Activated B cell treated with CpG ODN at 0.5 μM for 24 hours (primary cell): ENCODE results near the gene KIF7. TPM values are rescaled to one million over a fixed set of nuclear protein-coding genes. Genes with fewer than 3 reads are reported as not detected.
"Not testable (repeated sequence)": the region's sequence is repeated elsewhere in the genome, so short reads cannot be mapped to it uniquely, and the experiment has no call there.

Source experiments
- ATAC-seq: fragments of 200-7000 bp; cut with Tn5 transposase; one replicate; pipeline ENCODE4 v1.10.0; 2021; ENCODE audit warnings: low read depth, mild to moderate bottlenecking, moderate library complexity
- CTCF ChIA-PET: fragments of 350-600 bp; sonication (Branson Sonifier 250); formaldehyde crosslinking; loops from one replicate; lab custom pipeline; 2021; ENCODE audit warnings: antibody characterized with exemption; lab: Charles Lee
- POLR2A ChIA-PET: fragments of 350-600 bp; sonication (Branson Sonifier 250); formaldehyde crosslinking; loops from one replicate; lab custom pipeline; 2021; ENCODE audit warnings: antibody characterized with exemption; lab: Charles Lee
- DNase-seq: peaks from one replicate; pipeline ENCODE4 v3.0.0; 2022
- H3K27ac Mint-ChIP-seq: one replicate; pipeline ENCODE4 v1.8.0; 2020; ENCODE audit warnings: mixed read lengths
- H3K27me3 Mint-ChIP-seq: one replicate; pipeline ENCODE4 v1.8.0; 2021; ENCODE audit warnings: mixed read lengths
- H3K36me3 Mint-ChIP-seq: one replicate; pipeline ENCODE4 v1.8.0; 2021; ENCODE audit warnings: low read depth, mixed read lengths
- H3K4me1 Mint-ChIP-seq: one replicate; pipeline ENCODE4 v1.8.0; 2021; ENCODE audit warnings: mixed read lengths
- H3K4me3 Mint-ChIP-seq: one replicate; pipeline ENCODE4 v1.8.0; 2020; ENCODE audit warnings: mild to moderate bottlenecking, mixed read lengths
- H3K9me3 Mint-ChIP-seq: one replicate; pipeline ENCODE4 v1.8.0; 2020; ENCODE audit warnings: mixed read lengths
- intact Hi-C: fragments of 100-400 bp; cut with micrococcal nuclease; formaldehyde crosslinking; loops from one replicate; pipeline ENCODE4 v1.15.1; 2024
- total RNA-seq: library from RNA; stranded (reverse); gene quantifications from 2 replicates; pipeline ENCODE4 v1.2.3, GENCODE V29; 2022
- TF ChIP-seq, protein P1 (sequence below): fragments of 200-600 bp; IDR thresholded peaks from one replicate; pipeline ENCODE4 v1.8.0; 2022; ENCODE audit warnings: antibody characterized with exemption, mild to moderate bottlenecking

KIF7 gene
- total RNA-seq, 1 donor from 2014 or later: 0.44 TPM

DNA sequence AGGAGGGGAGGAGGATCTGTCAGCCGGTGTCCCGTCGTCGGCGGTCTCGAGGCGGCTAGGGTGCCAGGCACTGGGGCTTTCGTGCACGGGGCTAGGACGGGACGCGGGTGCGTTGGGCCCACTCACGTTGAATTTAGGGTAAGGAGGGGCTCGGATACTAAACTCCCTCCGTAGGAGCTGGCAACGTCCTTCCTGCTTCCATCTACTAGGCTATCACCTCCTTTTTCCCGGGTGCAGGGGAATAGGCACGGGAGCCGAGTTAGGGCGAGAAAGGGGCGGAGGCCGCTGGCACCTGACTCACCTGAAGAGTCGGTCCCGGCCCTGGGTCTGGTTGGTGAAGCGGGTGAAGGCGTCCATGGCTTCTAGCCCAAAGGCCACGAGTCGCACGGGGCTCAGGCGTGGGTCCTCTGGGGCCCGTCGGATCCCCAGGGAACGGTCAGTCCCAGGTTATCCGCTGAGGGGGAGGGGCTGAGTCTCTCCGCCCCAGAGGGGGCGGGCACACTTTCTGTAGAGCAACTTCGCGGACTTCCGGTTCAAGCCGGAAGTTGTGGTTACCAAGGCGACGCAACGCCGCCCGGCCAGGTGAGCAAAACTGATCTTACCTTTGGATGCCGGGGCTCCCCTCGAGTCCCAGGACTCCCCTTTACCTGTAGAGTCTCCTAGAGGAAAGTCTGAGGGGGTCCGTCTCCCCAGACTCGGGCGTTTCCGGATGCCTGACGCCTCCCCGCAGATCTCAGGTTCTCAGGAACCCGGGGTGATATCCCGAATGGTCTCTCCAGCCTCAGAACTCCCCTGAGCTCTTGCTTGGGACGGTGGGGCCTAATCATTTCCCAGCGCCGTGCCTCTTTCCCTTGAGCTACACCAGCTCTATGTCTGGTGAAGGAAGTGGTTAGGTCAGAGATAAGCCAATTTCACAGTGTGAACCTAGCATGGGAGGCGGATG is 35.3 kb upstream of the KIF7 start, which contains the start of the genes PEX11A and WDR93:
TSS of gene PEX11A (minus strand) at position 479 of the 943 bp plus-strand sequence. CDS start at position 357, 122 bp downstream.
TSS of gene WDR93 (plus strand) at position 536 of the 943 bp plus-strand sequence. CDS start 10,936 bp downstream, outside the sequence.
- TF ChIP-seq, protein P1, sequence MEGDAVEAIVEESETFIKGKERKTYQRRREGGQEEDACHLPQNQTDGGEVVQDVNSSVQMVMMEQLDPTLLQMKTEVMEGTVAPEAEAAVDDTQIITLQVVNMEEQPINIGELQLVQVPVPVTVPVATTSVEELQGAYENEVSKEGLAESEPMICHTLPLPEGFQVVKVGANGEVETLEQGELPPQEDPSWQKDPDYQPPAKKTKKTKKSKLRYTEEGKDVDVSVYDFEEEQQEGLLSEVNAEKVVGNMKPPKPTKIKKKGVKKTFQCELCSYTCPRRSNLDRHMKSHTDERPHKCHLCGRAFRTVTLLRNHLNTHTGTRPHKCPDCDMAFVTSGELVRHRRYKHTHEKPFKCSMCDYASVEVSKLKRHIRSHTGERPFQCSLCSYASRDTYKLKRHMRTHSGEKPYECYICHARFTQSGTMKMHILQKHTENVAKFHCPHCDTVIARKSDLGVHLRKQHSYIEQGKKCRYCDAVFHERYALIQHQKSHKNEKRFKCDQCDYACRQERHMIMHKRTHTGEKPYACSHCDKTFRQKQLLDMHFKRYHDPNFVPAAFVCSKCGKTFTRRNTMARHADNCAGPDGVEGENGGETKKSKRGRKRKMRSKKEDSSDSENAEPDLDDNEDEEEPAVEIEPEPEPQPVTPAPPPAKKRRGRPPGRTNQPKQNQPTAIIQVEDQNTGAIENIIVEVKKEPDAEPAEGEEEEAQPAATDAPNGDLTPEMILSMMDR: no peak
- Mint-ChIP-seq H3K27me3 (no peaks in the 10 kb centered on the region), H3K9me3 (no peaks in the 10 kb centered on the region), H3K4me1 (peaks cover 19% of the 10 kb centered on the region), H3K36me3 (peaks cover 4% of the 10 kb centered on the region), H3K27ac (peak within 1 kb of the TSS; percentile 77), H3K4me3 (peak within 1 kb of the TSS; percentile 90)
- ChIA-PET CTCF (no interaction called here), POLR2A (no interaction called here)
- intact Hi-C loops: loop anchor here (5.0 to 10.0 kb wide), 3 partner anchors 116 to 1247 kb away; partner anchors contain the start of genes CIB1, GDPGP1, TICRR and UNC45A
- DNase-seq (peak; percentile 73), ATAC-seq (peak; percentile 91)

DNA sequence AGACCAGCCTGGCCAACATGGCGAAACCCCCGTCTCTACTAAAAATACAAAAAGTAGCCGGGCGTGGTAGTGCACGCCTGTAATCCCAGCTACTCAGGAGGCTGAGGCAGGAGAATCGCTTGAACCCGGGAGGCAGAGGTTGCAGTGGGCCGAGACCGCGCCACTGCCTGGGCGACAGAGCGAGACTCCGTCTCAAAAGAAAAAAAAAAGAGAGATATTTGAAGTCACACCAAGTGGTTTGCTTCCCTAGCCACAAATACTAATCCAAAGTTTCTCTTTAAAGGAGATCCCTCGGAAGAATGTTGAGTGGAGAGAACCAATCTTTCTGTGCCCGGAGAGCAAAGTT is 34.6 kb upstream of the KIF7 start:
- POLR2A ChIA-PET, H3K27me3 Mint-ChIP-seq, DNase-seq, ATAC-seq, H3K36me3 Mint-ChIP-seq, H3K9me3 Mint-ChIP-seq, CTCF ChIA-PET: not testable (repeated sequence)
- intact Hi-C loops: loop anchor here (5.0 to 10.0 kb wide), 3 partner anchors 115 to 1247 kb away; partner anchors contain the start of genes CIB1, GDPGP1, TICRR and UNC45A
- Mint-ChIP-seq H3K4me3 (peak overlapping the region; percentile 90), H3K27ac (peak overlapping the region; percentile 77), H3K4me1 (peaks cover 19% of the 10 kb centered on the region)

DNA sequence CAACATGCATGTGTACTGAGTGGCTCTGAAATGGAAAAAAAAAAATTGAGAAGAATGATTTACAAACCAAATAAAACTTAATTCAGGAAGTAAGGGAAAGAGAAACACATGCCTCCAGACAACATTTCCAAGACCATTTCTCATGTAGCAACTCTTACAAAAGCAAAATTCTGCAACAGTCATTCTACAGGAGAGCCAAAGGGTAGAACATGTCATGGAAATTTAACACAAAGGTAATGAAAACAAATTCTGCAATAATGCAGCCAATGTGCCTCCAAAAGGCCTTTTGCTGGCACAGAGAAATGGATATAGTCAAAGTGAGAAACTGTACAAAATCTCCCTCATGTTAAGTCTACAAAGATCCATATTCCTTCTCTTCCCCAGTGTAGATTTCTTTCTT is 31.3 kb upstream of the KIF7 start:
- Mint-ChIP-seq H3K4me1 (peaks cover 12% of the 10 kb centered on the region), H3K27ac (no peak overlapping the region), H3K36me3 (peaks cover 7% of the 10 kb centered on the region), H3K27me3 (no peaks in the 10 kb centered on the region), H3K9me3 (no peaks in the 10 kb centered on the region), H3K4me3 (no peak overlapping the region)
- POLR2A ChIA-PET: no interaction called here
- ATAC-seq: no peak
- intact Hi-C loops: no loop called here
- CTCF ChIA-PET: no interaction called here
- TF ChIP-seq, protein P1: no peak
- DNase-seq: no peak

DNA sequence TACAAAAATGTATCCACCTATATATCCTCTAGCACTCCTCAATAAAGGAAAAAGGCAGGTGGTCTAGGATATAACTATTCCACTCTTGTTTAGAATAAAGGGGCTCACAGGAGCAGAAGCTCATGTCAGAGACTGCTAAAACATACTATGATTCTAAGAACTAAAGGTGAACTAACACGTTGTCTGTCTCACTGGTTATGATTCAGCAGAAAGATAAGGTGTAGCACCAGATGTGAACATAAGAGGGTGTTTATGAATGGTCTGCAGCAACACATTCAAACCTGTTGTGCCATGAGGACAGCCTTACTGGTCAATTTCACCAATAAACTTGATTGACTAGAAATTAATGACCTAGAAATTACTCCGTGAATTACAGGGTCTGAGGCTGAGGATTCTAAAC is 30.7 kb upstream of the KIF7 start:
- H3K4me1 Mint-ChIP-seq: peaks cover 10% of the 10 kb centered on the region
- no peak overlapping the region for H3K27ac Mint-ChIP-seq
- no peaks in the 10 kb centered on the region for H3K9me3 Mint-ChIP-seq
- ATAC-seq (no peak), DNase-seq (no peak)
- no peak overlapping the region for H3K4me3 Mint-ChIP-seq
- no peaks in the 10 kb centered on the region for H3K27me3 Mint-ChIP-seq
- POLR2A ChIA-PET: no interaction called here
- TF ChIP-seq, protein P1: no peak
- CTCF ChIA-PET: no interaction called here
- peaks cover 7% of the 10 kb centered on the region for H3K36me3 Mint-ChIP-seq
- intact Hi-C loops: no loop called here

DNA sequence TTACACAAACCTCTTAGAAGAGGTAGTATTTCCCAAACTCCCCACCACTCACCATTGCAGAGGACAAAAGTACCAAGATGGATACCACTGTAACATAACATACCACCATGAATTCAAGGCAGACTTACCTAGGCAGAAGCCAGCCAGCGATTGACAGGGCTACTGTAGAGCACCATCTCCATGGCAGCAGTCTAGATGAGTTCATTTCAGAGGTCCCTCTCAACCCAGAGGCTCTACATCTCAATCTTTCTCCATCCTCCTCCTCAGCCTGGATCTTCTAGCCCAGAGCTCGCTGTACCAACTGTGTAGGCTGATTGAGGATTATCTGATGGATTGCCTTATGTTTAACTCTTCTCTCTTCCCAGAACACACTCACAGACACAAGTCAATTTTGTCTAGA is 25.9 kb upstream of the KIF7 start:
- TF ChIP-seq, protein P1: no peak
- ChIA-PET POLR2A (no interaction called here), CTCF (no interaction called here)
- H3K36me3 Mint-ChIP-seq: peaks cover 3% of the 10 kb centered on the region
- H3K27me3 Mint-ChIP-seq: no peaks in the 10 kb centered on the region
- intact Hi-C loops: no loop called here
- no peak overlapping the region for H3K27ac Mint-ChIP-seq
- DNase-seq (no peak), ATAC-seq (no peak)
- no peaks in the 10 kb centered on the region for H3K4me1 Mint-ChIP-seq
- no peak overlapping the region for H3K4me3 Mint-ChIP-seq
- no peaks in the 10 kb centered on the region for H3K9me3 Mint-ChIP-seq
